HepG2 (cell line): Measurements from ENCODE around the gene SCGB1D2. TPM values are rescaled to one million over a fixed set of nuclear protein-coding genes. Genes with fewer than 3 reads are reported as not detected.

ENCODE experiments used
- BRCA1 ChIP-seq: sonication (generic); formaldehyde crosslinking; IDR thresholded peaks from 2 replicates; pipeline ENCODE4 v1.4.0; 2020; ENCODE audit warnings: missing genetic modification reagents
- HNRNPK ChIP-seq: fragments of 200-400 bp; formaldehyde crosslinking; IDR thresholded peaks from 2 replicates; pipeline ENCODE4 v1.6.1; 2018; ENCODE audit warnings: low read length, low read depth, moderate library complexity, mild to moderate bottlenecking; ENCODE audit not compliant: poor library complexity, severe bottlenecking
- HOXA3 ChIP-seq: sonication (generic); formaldehyde crosslinking; IDR thresholded peaks from 2 replicates; pipeline ENCODE4 v1.5.0; 2020; ENCODE audit warnings: missing genetic modification reagents
- KLF16 ChIP-seq, 2 experiments: sonication (generic) in 1 of 2; formaldehyde crosslinking in 1 of 2; IDR thresholded peaks; 2 replicates each; pipeline versions ENCODE4 v1.6.1 to v1.8.0; 2016 to 2023; ENCODE audit warnings: missing genetic modification reagents in 2 of 2, missing compliant biosample characterization in 1 of 2
- SKI ChIP-seq: fragments of 450-650 bp; IDR thresholded peaks from one replicate; pipeline ENCODE4 v1.6.1; 2018; ENCODE audit warnings: mild to moderate bottlenecking; ENCODE audit not compliant: partially characterized antibody
- THAP11 ChIP-seq: IDR thresholded peaks from 2 replicates; pipeline ENCODE4 v1.6.1; 2016; ENCODE audit warnings: missing biosample characterization, missing genetic modification reagents
- YY1 ChIP-seq: IDR thresholded peaks from 2 replicates; pipeline ENCODE4 v1.6.1; 2011; ENCODE audit warnings: low read length, low read depth, moderate library complexity, mild to moderate bottlenecking; ENCODE audit not compliant: insufficient read depth, insufficient replicate concordance
- ZKSCAN8 ChIP-seq: IDR thresholded peaks from 2 replicates; pipeline ENCODE4 v1.6.1; 2016; ENCODE audit warnings: borderline replicate concordance, missing genetic modification reagents, missing compliant biosample characterization
- ZNF12 ChIP-seq: sonication (generic); formaldehyde crosslinking; IDR thresholded peaks from 2 replicates; pipeline ENCODE4 v1.5.0; 2020; ENCODE audit warnings: missing genetic modification reagents
- ZNF446 ChIP-seq: sonication (generic); formaldehyde crosslinking; IDR thresholded peaks from 2 replicates; pipeline ENCODE4 v1.5.0; 2020; ENCODE audit warnings: mild to moderate bottlenecking, missing genetic modification reagents
- ZNF552 ChIP-seq: sonication (generic); formaldehyde crosslinking; IDR thresholded peaks from 2 replicates; pipeline ENCODE4 v1.9.0; 2022; ENCODE audit warnings: missing genetic modification reagents, mild to moderate bottlenecking, borderline replicate concordance
- ZNF598 ChIP-seq: sonication (generic); formaldehyde crosslinking; IDR thresholded peaks from 2 replicates; pipeline ENCODE4 v1.5.1; 2020; ENCODE audit warnings: mild to moderate bottlenecking, missing genetic modification reagents, borderline replicate concordance
- ZSCAN21 ChIP-seq: sonication (generic); formaldehyde crosslinking; IDR thresholded peaks from 2 replicates; pipeline ENCODE4 v1.8.0; 2022; ENCODE audit warnings: mild to moderate bottlenecking, missing genetic modification reagents, moderate library complexity, borderline replicate concordance
- ZSCAN30 ChIP-seq: sonication (generic); formaldehyde crosslinking; IDR thresholded peaks from 2 replicates; pipeline ENCODE4 v1.5.0; 2020; ENCODE audit warnings: mild to moderate bottlenecking, missing genetic modification reagents
- polyA plus RNA-seq, 8 experiments: library from polyadenylated mRNA; depleted of rRNA in 3 of 8; stranded (reverse) in 7 of 8; unstranded in 1 of 8; fragments of >200 nt; fragmentation: Illumina TruSeq in 4 of 8; extraction: Trizol in 4 of 8; gene quantifications; 2 replicates each; pipeline versions ENCODE4 v1.2.1 to v1.2.3, GENCODE V29; 2011 to 2016; ENCODE audit warnings: low read depth in 4 of 8, missing spikeins in 1 of 8, mixed read lengths in 1 of 8; ENCODE audit not compliant: insufficient read depth in 1 of 8
- total RNA-seq, 5 experiments: library from RNA; depleted of rRNA; stranded (reverse); fragments of >200 nt; fragmentation: Illumina TruSeq; extraction: Trizol; gene quantifications; 2 replicates each; pipeline ENCODE4 v1.2.3, GENCODE V29; 2016; ENCODE audit warnings: low read depth in 1 of 5
- TF ChIP-seq, protein P1 (sequence below): sonication (generic); formaldehyde crosslinking; IDR thresholded peaks from 2 replicates; pipeline ENCODE4 v1.4.0; 2020; ENCODE audit warnings: missing genetic modification reagents
- TF ChIP-seq, protein P2 (sequence below): sonication (generic); formaldehyde crosslinking; IDR thresholded peaks from 2 replicates; pipeline ENCODE4 v1.8.1; 2023; ENCODE audit warnings: mild to moderate bottlenecking, inconsistent platforms, moderate library complexity, missing genetic modification reagents, borderline replicate concordance
- TF ChIP-seq, protein P3 (sequence below): sonication (generic); formaldehyde crosslinking; IDR thresholded peaks from 2 replicates; pipeline ENCODE4 v1.5.1; 2020; ENCODE audit warnings: mild to moderate bottlenecking, moderate library complexity, missing genetic modification reagents
- TF ChIP-seq, protein P4 (sequence below): sonication (generic); formaldehyde crosslinking; IDR thresholded peaks from 2 replicates; pipeline ENCODE4 v1.4.0; 2020; ENCODE audit warnings: missing genetic modification reagents
- TF ChIP-seq, protein P5 (sequence below): sonication (generic); formaldehyde crosslinking; IDR thresholded peaks from 2 replicates; pipeline ENCODE4 v1.9.0; 2022; ENCODE audit warnings: missing genetic modification reagents, mild to moderate bottlenecking, borderline replicate concordance
- TF ChIP-seq, protein P6 (sequence below): sonication (generic); formaldehyde crosslinking; IDR thresholded peaks from 2 replicates; pipeline ENCODE4 v1.5.0; 2020; ENCODE audit warnings: mild to moderate bottlenecking, missing genetic modification reagents, moderate library complexity

The SCGB1D2 gene
- total and polyA plus RNA-seq, 2 of the 13 experiments (the other 11 are each of a cell fraction or from before 2014, with no cell fraction given): not detected

DNA sequence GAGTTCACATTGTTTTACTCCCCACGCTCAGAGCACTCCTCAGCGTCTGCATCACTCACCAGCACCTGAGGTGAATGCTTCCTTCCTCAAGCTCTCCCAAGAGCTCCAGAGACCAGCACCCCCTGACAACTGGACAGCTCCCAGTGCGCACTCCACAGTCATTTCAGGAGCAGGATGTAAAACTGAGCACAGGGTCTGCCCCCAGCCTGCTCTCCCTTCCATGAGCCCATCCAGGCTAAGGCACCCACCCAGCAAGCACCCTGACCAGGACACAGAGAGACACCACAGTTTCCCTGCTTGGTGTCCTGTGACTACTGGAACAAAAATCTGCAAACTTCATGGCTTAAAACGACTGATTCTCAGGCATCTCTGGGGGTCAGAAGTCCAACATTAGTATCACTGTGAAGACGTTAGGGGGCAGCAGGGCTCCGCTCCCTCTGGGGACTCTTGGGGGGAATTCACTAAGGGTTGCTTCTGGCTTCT lies 3.3 kb downstream of the SCGB1D2 start (continued):
- TF ChIP-seq, protein P1, sequence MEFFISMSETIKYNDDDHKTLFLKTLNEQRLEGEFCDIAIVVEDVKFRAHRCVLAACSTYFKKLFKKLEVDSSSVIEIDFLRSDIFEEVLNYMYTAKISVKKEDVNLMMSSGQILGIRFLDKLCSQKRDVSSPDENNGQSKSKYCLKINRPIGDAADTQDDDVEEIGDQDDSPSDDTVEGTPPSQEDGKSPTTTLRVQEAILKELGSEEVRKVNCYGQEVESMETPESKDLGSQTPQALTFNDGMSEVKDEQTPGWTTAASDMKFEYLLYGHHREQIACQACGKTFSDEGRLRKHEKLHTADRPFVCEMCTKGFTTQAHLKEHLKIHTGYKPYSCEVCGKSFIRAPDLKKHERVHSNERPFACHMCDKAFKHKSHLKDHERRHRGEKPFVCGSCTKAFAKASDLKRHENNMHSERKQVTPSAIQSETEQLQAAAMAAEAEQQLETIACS (CRISPR knock-in tag): no peak
- TF ChIP-seq, protein P2, sequence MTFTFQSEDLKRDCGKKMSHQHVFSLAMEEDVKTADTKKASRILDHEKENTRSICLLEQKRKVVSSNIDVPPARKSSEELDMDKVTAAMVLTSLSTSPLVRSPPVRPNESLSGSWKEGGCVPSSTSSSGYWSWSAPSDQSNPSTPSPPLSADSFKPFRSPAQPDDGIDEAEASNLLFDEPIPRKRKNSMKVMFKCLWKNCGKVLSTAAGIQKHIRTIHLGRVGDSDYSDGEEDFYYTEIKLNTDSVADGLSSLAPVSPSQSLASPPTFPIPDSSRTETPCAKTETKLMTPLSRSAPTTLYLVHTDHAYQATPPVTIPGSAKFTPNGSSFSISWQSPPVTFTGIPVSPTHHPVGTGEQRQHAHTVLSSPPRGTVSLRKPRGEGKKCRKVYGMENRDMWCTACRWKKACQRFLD (CRISPR knock-in tag): no peak
- TF ChIP-seq ZNF552 (CRISPR knock-in tag) (0 out of 2 replicates have a peak, but pooled peaks have one; percentile 20), ZNF12 (CRISPR knock-in tag) (peak; percentile 37; the same call in 1 of the 2 replicates), ZNF598 (CRISPR knock-in tag) (peak; percentile 86; the same call in 1 of the 2 replicates), BRCA1 (CRISPR knock-in tag) (0 out of 2 replicates have a peak, but pooled peaks have one; percentile 45), ZNF446 (no peak), KLF16 (CRISPR knock-in tag; IDR thresholded peaks at IDR 0.05) (peak in 1 of 2 experiments; percentile 80; a peak in 2 of 4 replicates), ZSCAN21 (CRISPR knock-in tag) (peak; percentile 75; the same call in 1 of the 2 replicates), ZKSCAN8 (CRISPR knock-in tag) (0 out of 2 replicates have a peak, but pooled peaks have one; percentile 28), HNRNPK (no peak), HOXA3 (CRISPR knock-in tag) (no peak), YY1 (no peak), ZSCAN30 (no peak), THAP11 (CRISPR knock-in tag) (peak; percentile 33; the same call in 1 of the 2 replicates), SKI (no peak)
- TF ChIP-seq, protein P3, sequence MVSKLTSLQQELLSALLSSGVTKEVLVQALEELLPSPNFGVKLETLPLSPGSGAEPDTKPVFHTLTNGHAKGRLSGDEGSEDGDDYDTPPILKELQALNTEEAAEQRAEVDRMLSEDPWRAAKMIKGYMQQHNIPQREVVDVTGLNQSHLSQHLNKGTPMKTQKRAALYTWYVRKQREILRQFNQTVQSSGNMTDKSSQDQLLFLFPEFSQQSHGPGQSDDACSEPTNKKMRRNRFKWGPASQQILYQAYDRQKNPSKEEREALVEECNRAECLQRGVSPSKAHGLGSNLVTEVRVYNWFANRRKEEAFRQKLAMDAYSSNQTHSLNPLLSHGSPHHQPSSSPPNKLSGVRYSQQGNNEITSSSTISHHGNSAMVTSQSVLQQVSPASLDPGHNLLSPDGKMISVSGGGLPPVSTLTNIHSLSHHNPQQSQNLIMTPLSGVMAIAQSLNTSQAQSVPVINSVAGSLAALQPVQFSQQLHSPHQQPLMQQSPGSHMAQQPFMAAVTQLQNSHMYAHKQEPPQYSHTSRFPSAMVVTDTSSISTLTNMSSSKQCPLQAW: peak; percentile 81
- TF ChIP-seq, protein P4, sequence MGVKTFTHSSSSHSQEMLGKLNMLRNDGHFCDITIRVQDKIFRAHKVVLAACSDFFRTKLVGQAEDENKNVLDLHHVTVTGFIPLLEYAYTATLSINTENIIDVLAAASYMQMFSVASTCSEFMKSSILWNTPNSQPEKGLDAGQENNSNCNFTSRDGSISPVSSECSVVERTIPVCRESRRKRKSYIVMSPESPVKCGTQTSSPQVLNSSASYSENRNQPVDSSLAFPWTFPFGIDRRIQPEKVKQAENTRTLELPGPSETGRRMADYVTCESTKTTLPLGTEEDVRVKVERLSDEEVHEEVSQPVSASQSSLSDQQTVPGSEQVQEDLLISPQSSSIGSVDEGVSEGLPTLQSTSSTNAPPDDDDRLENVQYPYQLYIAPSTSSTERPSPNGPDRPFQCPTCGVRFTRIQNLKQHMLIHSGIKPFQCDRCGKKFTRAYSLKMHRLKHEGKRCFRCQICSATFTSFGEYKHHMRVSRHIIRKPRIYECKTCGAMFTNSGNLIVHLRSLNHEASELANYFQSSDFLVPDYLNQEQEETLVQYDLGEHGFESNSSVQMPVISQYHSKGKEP: peak; percentile 57; the same call in 1 of the 2 replicates
- TF ChIP-seq, protein P5, sequence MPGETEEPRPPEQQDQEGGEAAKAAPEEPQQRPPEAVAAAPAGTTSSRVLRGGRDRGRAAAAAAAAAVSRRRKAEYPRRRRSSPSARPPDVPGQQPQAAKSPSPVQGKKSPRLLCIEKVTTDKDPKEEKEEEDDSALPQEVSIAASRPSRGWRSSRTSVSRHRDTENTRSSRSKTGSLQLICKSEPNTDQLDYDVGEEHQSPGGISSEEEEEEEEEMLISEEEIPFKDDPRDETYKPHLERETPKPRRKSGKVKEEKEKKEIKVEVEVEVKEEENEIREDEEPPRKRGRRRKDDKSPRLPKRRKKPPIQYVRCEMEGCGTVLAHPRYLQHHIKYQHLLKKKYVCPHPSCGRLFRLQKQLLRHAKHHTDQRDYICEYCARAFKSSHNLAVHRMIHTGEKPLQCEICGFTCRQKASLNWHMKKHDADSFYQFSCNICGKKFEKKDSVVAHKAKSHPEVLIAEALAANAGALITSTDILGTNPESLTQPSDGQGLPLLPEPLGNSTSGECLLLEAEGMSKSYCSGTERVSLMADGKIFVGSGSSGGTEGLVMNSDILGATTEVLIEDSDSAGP (CRISPR knock-in tag): no peak
- TF ChIP-seq, protein P6, sequence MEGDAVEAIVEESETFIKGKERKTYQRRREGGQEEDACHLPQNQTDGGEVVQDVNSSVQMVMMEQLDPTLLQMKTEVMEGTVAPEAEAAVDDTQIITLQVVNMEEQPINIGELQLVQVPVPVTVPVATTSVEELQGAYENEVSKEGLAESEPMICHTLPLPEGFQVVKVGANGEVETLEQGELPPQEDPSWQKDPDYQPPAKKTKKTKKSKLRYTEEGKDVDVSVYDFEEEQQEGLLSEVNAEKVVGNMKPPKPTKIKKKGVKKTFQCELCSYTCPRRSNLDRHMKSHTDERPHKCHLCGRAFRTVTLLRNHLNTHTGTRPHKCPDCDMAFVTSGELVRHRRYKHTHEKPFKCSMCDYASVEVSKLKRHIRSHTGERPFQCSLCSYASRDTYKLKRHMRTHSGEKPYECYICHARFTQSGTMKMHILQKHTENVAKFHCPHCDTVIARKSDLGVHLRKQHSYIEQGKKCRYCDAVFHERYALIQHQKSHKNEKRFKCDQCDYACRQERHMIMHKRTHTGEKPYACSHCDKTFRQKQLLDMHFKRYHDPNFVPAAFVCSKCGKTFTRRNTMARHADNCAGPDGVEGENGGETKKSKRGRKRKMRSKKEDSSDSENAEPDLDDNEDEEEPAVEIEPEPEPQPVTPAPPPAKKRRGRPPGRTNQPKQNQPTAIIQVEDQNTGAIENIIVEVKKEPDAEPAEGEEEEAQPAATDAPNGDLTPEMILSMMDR: peak; percentile 86
